ENCODE data around the gene TOM1L2.

The TOM1L2 gene

GRCh38 chr17:18004884-18005305 lies 32.7 kb upstream of the TOM1L2 start:
- TF ChIP-seq CTCF (IDR thresholded peaks at IDR 0.05): no peak

- TF ChIP-seq CTCF (IDR thresholded peaks at IDR 0.05): no peak
These were observed 32.1 kb upstream of the TOM1L2 start for GRCh38 chr17:18004345-18004744.

GRCh38 chr17:18002171-18002570 lies 30.0 kb upstream of the TOM1L2 start:
- no peak for TF ChIP-seq CTCF (IDR thresholded peaks at IDR 0.05)

GRCh38 chr17:18000030-18000408 lies 27.8 kb upstream of the TOM1L2 start:
- TF ChIP-seq CTCF (IDR thresholded peaks at IDR 0.05): no peak

- no peak for TF ChIP-seq CTCF (IDR thresholded peaks at IDR 0.05)
These were observed 27.3 kb upstream of the TOM1L2 start for GRCh38 chr17:17999364-18000029.

- no peak for TF ChIP-seq CTCF (IDR thresholded peaks at IDR 0.05)
These were observed 26.7 kb upstream of the TOM1L2 start for GRCh38 chr17:17998934-17999333.

- TF ChIP-seq CTCF (IDR thresholded peaks at IDR 0.05): peak; percentile 11; the same call in 1 of the 2 replicates
These were observed 22.3 kb upstream of the TOM1L2 start for GRCh38 chr17:17994271-17995069.

Data from LNCAP (cell line).